IPS-18a (cell line): ENCODE results near the gene DMC1.
A peak's percentile ranks its signal among the peaks of the same experiment; 100 is the strongest.
"Not testable (repeated sequence)": the region's sequence is repeated elsewhere in the genome, so short reads cannot be mapped to it uniquely, and the experiment has no call there.

Experiments
- H3K27ac ChIP-seq: one replicate; pipeline ENCODE4 v1.5.1; 2013; ENCODE audit warnings: low read length
- H3K27me3 ChIP-seq: one replicate; pipeline ENCODE4 v1.6.1; 2013; ENCODE audit warnings: mild to moderate bottlenecking, low read length; ENCODE audit not compliant: control insufficient read depth, insufficient read depth
- H3K36me3 ChIP-seq: one replicate; pipeline ENCODE4 v1.6.1; 2013; ENCODE audit warnings: low read depth, low read length; ENCODE audit not compliant: control insufficient read depth
- H3K4me1 ChIP-seq: one replicate; pipeline ENCODE4 v1.6.1; 2013; ENCODE audit warnings: low read depth, low read length; ENCODE audit not compliant: control insufficient read depth
- H3K4me3 ChIP-seq: one replicate; pipeline ENCODE4 v1.5.1; 2013; ENCODE audit warnings: low read length
- H3K9ac ChIP-seq: one replicate; pipeline ENCODE4 v1.6.1; 2013; ENCODE audit warnings: mild to moderate bottlenecking, low read length, moderate library complexity
- H3K9me3 ChIP-seq: one replicate; pipeline ENCODE4 v1.6.1; 2013; ENCODE audit warnings: low read depth, low read length; ENCODE audit not compliant: control insufficient read depth

The DMC1 gene, protein sequence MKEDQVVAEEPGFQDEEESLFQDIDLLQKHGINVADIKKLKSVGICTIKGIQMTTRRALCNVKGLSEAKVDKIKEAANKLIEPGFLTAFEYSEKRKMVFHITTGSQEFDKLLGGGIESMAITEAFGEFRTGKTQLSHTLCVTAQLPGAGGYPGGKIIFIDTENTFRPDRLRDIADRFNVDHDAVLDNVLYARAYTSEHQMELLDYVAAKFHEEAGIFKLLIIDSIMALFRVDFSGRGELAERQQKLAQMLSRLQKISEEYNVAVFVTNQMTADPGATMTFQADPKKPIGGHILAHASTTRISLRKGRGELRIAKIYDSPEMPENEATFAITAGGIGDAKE

DNA sequence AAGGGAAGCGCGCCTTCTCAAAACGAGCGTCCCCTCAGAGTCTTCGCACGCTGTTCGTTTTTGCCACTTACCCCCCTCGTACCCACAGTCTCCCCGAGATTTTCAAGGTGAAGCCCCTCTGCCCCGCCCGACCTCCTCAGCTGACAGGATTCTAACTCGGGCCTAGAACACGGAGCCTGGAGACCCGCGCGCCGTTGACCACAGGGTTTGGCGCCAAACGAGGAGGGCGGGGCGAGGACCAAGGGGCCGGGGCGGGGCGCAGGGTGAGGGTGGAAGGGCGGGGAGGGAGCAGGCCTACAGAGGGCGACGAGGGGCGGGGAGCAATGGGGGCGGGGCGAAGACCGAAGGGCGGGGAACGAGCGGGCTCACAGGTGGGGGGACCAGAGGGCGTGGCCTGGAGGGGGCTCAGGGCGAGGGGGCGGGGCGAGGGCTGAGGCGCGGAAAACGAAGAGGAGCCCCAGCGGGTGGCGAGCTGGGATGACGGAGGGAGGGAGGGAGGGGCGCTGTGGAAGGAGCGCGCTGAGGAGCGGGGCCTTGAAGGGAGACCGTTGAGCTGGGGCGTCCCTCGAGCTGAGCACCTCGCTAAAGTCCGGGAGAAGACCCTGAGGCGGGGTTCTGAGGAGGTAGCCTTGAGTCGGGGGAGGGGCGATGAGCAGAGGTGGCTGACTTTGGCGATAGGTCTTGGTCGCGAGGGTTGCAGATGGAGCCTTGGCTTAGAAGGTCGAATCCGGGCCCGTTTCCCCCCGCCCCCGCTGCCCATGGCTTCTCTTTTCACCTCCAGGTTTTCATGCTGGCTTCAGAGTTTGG lies at the start of gene DMC1:
Gene DMC1, minus strand, starts transcription at position 212 of the 807 bp plus-strand sequence. CDS start 1,927 bp downstream, outside the sequence.
- H3K36me3 ChIP-seq: no peaks in the 10 kb centered on the region
- H3K4me1 ChIP-seq: peaks cover 13% of the 10 kb centered on the region
- no peaks in the 10 kb centered on the region for H3K9me3 ChIP-seq
- H3K4me3 ChIP-seq: peak within 1 kb of the TSS; percentile 89
- peak within 1 kb of the TSS; percentile 97 for H3K9ac ChIP-seq
- peaks cover 4% of the 10 kb centered on the region for H3K27me3 ChIP-seq
- peak within 1 kb of the TSS; percentile 96 for H3K27ac ChIP-seq

- no peaks in the 10 kb centered on the region for H3K9me3 ChIP-seq
- H3K4me3 ChIP-seq: no peak overlapping the region
- H3K36me3 ChIP-seq: peaks cover 10% of the 10 kb centered on the region
- H3K4me1 ChIP-seq: no peaks in the 10 kb centered on the region
- H3K9ac ChIP-seq: no peak overlapping the region
- H3K27ac ChIP-seq: no peak overlapping the region
- H3K27me3 ChIP-seq: no peaks in the 10 kb centered on the region
Measured at GRCh38 chr22:38618682-38619081, 48.7 kb upstream of the DMC1 start.

DNA sequence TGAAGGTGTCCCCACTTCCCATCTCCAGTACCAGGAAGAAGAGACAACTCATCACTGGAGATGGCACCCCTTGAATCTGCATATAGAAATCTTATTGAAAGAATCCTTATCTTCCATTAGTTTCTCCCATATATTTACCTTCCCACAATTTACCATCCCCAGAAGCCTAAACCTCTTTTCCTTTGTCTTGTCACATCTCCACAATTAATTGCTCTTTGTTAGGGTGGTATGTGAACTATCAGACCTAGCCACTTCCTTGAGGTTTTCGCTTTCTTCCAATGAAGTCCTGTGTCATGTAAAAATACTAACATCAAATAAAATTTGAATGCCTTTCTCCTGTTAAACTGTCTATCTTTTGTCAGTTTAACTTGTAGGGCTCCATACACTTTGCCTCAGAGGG lies 48.3 kb upstream of the DMC1 start:
- Histone ChIP-seq H3K9me3 (no peaks in the 10 kb centered on the region), H3K36me3 (peaks cover 10% of the 10 kb centered on the region), H3K27me3 (no peaks in the 10 kb centered on the region), H3K4me1 (no peaks in the 10 kb centered on the region), H3K27ac (no peak overlapping the region), H3K4me3 (no peak overlapping the region), H3K9ac (no peak overlapping the region)

- H3K9ac ChIP-seq, H3K4me1 ChIP-seq, H3K9me3 ChIP-seq, H3K27ac ChIP-seq, H3K4me3 ChIP-seq, H3K27me3 ChIP-seq: not testable (repeated sequence)
- peaks cover 10% of the 10 kb centered on the region for H3K36me3 ChIP-seq
Measured at GRCh38 chr22:38615064-38615405, 45.1 kb upstream of the DMC1 start.

DNA sequence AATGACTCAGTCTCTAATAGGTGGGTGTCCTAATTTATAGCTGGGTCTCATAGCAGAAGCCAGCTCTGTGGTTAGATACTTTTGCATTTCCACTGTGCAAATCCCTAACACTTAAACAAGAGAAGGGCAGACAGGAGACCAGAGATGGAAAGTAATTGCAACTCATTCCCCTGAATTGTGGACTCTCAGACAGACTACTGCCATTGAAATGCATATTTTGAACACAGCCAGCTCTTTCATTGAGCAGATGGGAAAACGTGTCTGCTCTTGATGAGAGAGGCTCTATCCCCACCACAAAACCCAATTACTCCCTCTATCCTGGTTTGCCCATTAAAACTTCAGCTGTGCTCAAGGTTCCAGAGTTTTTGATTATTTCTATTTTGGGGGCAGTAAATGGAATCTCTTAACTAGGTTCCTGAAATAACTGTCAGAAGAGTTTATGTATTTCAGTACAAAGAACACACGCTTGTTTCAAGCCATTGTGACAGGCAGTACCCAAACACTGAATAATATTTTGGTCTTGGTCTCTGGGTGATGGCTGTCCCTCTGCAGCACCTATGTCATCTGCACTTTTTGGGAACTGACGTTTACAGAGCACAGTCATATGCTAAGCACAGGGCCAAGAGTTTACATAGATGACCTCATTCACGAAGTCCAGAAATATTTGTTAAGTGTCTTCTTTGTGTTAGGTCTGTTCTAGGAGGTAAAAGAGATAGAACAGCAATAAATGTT lies 44.5 kb upstream of the DMC1 start:
- H3K4me3 ChIP-seq: no peak overlapping the region
- no peaks in the 10 kb centered on the region for H3K9me3 ChIP-seq
- no peaks in the 10 kb centered on the region for H3K27me3 ChIP-seq
- H3K9ac ChIP-seq: no peak overlapping the region
- H3K36me3 ChIP-seq: peaks cover 10% of the 10 kb centered on the region
- no peaks in the 10 kb centered on the region for H3K4me1 ChIP-seq
- no peak overlapping the region for H3K27ac ChIP-seq

DNA sequence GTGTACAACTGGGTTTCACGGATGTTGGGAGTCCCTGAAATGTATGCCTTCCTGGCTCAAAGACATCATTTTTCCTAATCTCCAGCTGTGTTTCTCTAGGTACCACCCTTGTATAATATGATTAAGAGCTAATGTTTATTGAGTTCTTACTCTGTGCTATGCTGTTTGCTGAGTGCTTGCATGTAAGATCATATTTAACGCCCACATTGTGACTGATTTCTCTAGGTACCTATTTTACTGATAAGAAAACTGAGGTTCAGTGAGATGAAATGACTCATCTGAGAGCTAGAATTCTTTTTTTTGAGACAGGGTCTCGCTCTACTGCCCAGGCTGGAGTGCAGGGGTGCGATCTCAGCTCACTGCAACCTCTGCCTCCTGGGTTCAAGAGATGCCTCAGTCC lies 43.6 kb upstream of the DMC1 start:
- no peaks in the 10 kb centered on the region for H3K4me1 ChIP-seq
- H3K27me3 ChIP-seq: no peaks in the 10 kb centered on the region
- H3K9me3 ChIP-seq: no peaks in the 10 kb centered on the region
- no peak overlapping the region for H3K4me3 ChIP-seq
- no peak overlapping the region for H3K27ac ChIP-seq
- peaks cover 8% of the 10 kb centered on the region for H3K36me3 ChIP-seq
- H3K9ac ChIP-seq: no peak overlapping the region

DNA sequence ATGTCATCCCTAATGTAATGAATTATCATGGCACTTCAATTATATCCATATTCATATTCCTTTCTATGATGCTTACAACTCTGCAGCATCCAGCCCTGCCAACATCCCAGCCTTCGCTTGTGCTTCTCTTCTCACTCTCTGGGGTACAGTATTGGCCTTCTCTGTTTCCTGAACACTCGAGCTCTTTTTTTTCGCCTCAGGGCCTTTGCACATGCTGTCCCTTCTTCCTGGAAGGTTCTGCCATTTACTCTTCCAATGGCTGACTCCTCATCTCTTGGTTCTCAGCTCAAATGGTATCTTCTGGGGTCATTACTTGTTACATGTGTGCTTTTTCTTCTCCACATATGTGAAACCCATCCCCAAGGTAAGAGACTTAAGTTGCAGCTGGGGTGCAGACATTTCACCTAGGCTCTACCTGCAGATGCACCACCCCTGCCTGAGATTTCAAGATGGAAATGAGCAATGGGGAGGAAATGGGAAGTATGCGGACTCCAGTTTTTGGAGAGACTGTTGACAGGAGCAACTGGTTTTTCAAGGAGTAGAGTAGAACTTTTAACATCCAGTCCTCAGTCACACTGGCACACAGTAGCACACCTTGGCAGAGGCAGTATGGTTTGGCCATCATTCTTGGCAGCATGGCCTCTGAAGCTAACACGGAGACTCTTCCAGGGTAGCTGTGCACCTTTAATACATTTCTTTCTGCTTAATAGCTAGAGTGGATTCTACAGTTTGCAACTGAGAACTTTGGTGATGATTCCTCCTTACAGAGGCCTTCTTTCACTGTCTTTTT lies 42.4 kb upstream of the DMC1 start:
- Histone ChIP-seq H3K27ac (no peak overlapping the region), H3K27me3 (no peaks in the 10 kb centered on the region), H3K9ac (no peak overlapping the region), H3K9me3 (no peaks in the 10 kb centered on the region), H3K4me3 (no peak overlapping the region), H3K4me1 (no peaks in the 10 kb centered on the region), H3K36me3 (peaks cover 2% of the 10 kb centered on the region)

GRCh38 chr22:38611559-38611958 lies 41.6 kb upstream of the DMC1 start:
- Histone ChIP-seq H3K36me3 (peaks cover 2% of the 10 kb centered on the region), H3K4me3 (no peak overlapping the region), H3K4me1 (no peaks in the 10 kb centered on the region), H3K27ac (no peak overlapping the region), H3K27me3 (no peaks in the 10 kb centered on the region), H3K9ac (no peak overlapping the region), H3K9me3 (no peaks in the 10 kb centered on the region)

- Histone ChIP-seq H3K9ac (no peak overlapping the region), H3K9me3 (no peaks in the 10 kb centered on the region), H3K4me3 (no peak overlapping the region), H3K27me3 (no peaks in the 10 kb centered on the region), H3K36me3 (peaks cover 1% of the 10 kb centered on the region), H3K4me1 (no peaks in the 10 kb centered on the region), H3K27ac (no peak overlapping the region)
Measured at GRCh38 chr22:38610234-38610633, 40.3 kb upstream of the DMC1 start.

- Histone ChIP-seq H3K27me3 (no peaks in the 10 kb centered on the region), H3K27ac (no peak overlapping the region), H3K4me1 (no peaks in the 10 kb centered on the region), H3K4me3 (no peak overlapping the region), H3K9ac (no peak overlapping the region), H3K9me3 (no peaks in the 10 kb centered on the region), H3K36me3 (no peaks in the 10 kb centered on the region)
Measured at GRCh38 chr22:38608992-38609750, 39.2 kb upstream of the DMC1 start.
